Mammary epithelial cell (primary cell): ENCODE measurements around the gene CIBAR2.

ENCODE experiments used
- EZH2 ChIP-seq: IDR thresholded peaks from 2 replicates; pipeline ENCODE4 v1.6.1; 2012; ENCODE audit warnings: low read length, inconsistent platforms, borderline replicate concordance
- TF ChIP-seq, protein P1 (sequence below), 2 donors: IDR thresholded peaks in 1 of 2; conservative IDR thresholded peaks in 1 of 2; 2 replicates each; pipeline ENCODE4 v1.5.1; 2011 to 2012; ENCODE audit warnings: inconsistent platforms in 2 of 2, low read length in 2 of 2, mild to moderate bottlenecking in 2 of 2, control low read depth in 1 of 2, low read depth in 1 of 2; ENCODE audit not compliant: insufficient read depth in 1 of 2; ENCODE audit errors: extremely low read depth in 1 of 2

DNA sequence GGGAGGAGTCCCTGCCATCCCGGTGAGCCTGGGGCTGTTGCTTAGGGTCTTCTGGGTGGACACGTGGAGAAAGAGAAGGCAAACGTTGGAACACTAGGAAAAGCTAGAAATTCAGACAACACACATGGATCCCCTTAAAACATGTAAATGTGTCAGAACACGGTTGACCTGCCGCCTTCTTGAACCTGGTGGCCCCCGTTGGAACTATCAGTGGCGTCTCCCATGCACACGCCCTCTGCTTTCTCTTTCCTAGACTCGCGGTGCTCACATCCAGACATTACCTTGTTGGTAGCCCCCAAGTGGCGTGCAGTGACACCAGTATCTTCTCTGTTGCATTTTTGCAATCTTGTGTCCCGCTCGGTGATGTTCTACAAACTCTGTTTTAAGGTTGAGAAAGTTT lies 18.6 kb downstream of the CIBAR2 start:
- TF ChIP-seq, protein P1, sequence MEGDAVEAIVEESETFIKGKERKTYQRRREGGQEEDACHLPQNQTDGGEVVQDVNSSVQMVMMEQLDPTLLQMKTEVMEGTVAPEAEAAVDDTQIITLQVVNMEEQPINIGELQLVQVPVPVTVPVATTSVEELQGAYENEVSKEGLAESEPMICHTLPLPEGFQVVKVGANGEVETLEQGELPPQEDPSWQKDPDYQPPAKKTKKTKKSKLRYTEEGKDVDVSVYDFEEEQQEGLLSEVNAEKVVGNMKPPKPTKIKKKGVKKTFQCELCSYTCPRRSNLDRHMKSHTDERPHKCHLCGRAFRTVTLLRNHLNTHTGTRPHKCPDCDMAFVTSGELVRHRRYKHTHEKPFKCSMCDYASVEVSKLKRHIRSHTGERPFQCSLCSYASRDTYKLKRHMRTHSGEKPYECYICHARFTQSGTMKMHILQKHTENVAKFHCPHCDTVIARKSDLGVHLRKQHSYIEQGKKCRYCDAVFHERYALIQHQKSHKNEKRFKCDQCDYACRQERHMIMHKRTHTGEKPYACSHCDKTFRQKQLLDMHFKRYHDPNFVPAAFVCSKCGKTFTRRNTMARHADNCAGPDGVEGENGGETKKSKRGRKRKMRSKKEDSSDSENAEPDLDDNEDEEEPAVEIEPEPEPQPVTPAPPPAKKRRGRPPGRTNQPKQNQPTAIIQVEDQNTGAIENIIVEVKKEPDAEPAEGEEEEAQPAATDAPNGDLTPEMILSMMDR (conservative IDR thresholded peaks at IDR 0.05 in 1 of 2, IDR thresholded peaks at IDR 0.05 in 1 of 2; ENCODE audit: extremely low read depth in 1 of 2, insufficient read depth in 1 of 2, low read depth in 1 of 2, low read length in 2 of 2): no peak
- no peak for TF ChIP-seq EZH2
